ENCODE data around the gene IL1RAP. TPM values are rescaled to one million over a fixed set of nuclear protein-coding genes. Genes with fewer than 3 reads are reported as not detected.

IL1RAP gene
- total RNA-seq, 1 donor from 2014 or later: 107 TPM

Other genes with a start within 250 kb of the IL1RAP start
- 14.0 TPM for gene CLDN1, start 191.6 kb upstream of the IL1RAP start, total RNA-seq (ENCODE audit: insufficient read depth, low replicate concordance)
- 0.24 TPM for gene CLDN16, start 125.9 kb upstream of the IL1RAP start, total RNA-seq (ENCODE audit: insufficient read depth, low replicate concordance)
- 1.2 TPM for gene TMEM207, start 64.2 kb upstream of the IL1RAP start, total RNA-seq (ENCODE audit: insufficient read depth, low replicate concordance)